HCT116 (cell line): ENCODE measurements around the gene TSPAN2. TPM values are rescaled to one million over a fixed set of nuclear protein-coding genes. Genes with fewer than 3 reads are reported as not detected.

Source experiments
- ATAC-seq: fragments of 200-7000 bp; cut with Tn5 transposase; 2 replicates; pipeline ENCODE4 v1.9.1; 2020; ENCODE audit warnings: mild to moderate bottlenecking, moderate library complexity
- BruUV-seq: library from RNA; stranded (reverse); fragments of 400-500 nt; replicated peaks from 2 replicates; lab custom pipeline; 2021; lab: Mats Ljungman, UMichigan
- CTCF ChIA-PET: fragments of 300-600 bp; sonication (Branson Sonifier 250); formaldehyde crosslinking; loops from one replicate; lab custom pipeline; 2021; ENCODE audit warnings: antibody characterized with exemption; lab: Charles Lee
- POLR2A ChIA-PET: fragments of 300-600, 350-600 bp; sonication (Branson Sonifier 250); formaldehyde crosslinking; loops from one replicate; lab custom pipeline; 2021; ENCODE audit warnings: antibody characterized with exemption; lab: Charles Lee
- RAD21 ChIA-PET, 2 experiments: fragments of 300-600 bp; sonication (Branson Sonifier 250); formaldehyde crosslinking; loops; one replicate each; lab custom pipeline; 2023; ENCODE audit warnings: low total read pairs in 2 of 2; ENCODE audit not compliant: uncharacterized antibody in 2 of 2, unreplicated experiment in 2 of 2, low non-redundant PET in 1 of 2; lab: Charles Lee
- DNase-seq: peaks from one replicate; pipeline ENCODE4 v3.0.0-alpha.2; 2010; ENCODE audit warnings: low read depth, low spot score
- H2AFZ ChIP-seq: fragments of 200-600 bp; shearing (Covaris generic), sonication (generic); 2 replicates; pipeline ENCODE4 v1.6.1; 2017; ENCODE audit warnings: low read depth, mixed run types, mixed read lengths, antibody characterized with exemption, low read length; ENCODE audit not compliant: poor library complexity, severe bottlenecking
- H3K27ac ChIP-seq: 2 replicates; pipeline ENCODE4 v1.5.1; 2012; ENCODE audit warnings: low read depth, low read length
- H3K27me3 ChIP-seq: fragments of 200-600 bp; sonication (generic); 2 replicates; pipeline ENCODE4 v1.6.1; 2016; ENCODE audit warnings: mixed run types, low read length, mixed read lengths; ENCODE audit not compliant: insufficient read depth
- H3K36me3 ChIP-seq, 2 experiments: fragments of 200-500 bp in 1 of 2; fragments of 200-600 bp in 1 of 2; sonication (Bioruptor generic) in 1 of 2; sonication (generic) in 1 of 2; 2 replicates each; pipeline versions ENCODE4 v1.5.1 to v1.6.1; 2014 to 2016; ENCODE audit warnings: low read length in 2 of 2, inconsistent platforms in 1 of 2, mixed read lengths in 1 of 2, mixed run types in 1 of 2; ENCODE audit not compliant: insufficient read depth in 2 of 2, control insufficient read depth in 1 of 2
- H3K4me1 ChIP-seq, 2 experiments: fragments of 200-600 bp in 1 of 2; sonication (generic) in 1 of 2; 2 replicates each; pipeline versions ENCODE4 v1.5.1 to v1.6.1; 2012 to 2017; ENCODE audit warnings: low read length in 2 of 2, inconsistent platforms in 1 of 2, mild to moderate bottlenecking in 1 of 2, mixed read lengths in 1 of 2, mixed run types in 1 of 2, moderate library complexity in 1 of 2; ENCODE audit not compliant: insufficient read depth in 2 of 2, control insufficient read depth in 1 of 2
- H3K4me2 ChIP-seq: fragments of 200-600 bp; sonication (generic); 2 replicates; pipeline ENCODE4 v1.6.1; 2017; ENCODE audit warnings: mixed run types, low read length, mixed read lengths
- H3K4me3 ChIP-seq, 2 experiments: fragments of 200-600 bp in 1 of 2; sonication (generic) in 1 of 2; replicated peaks in 1 of 2; 2 replicates each; pipeline ENCODE4 v1.5.1; 2011 to 2016; ENCODE audit warnings: low read length in 2 of 2, control low read depth in 1 of 2, low read depth in 1 of 2, mild to moderate bottlenecking in 1 of 2, mixed read lengths in 1 of 2, mixed run types in 1 of 2
- H3K79me2 ChIP-seq: fragments of 200-600 bp; sonication (generic); 2 replicates; pipeline ENCODE4 v1.6.1; 2017; ENCODE audit warnings: mild to moderate bottlenecking, mixed run types, low read length, moderate library complexity, mixed read lengths; ENCODE audit not compliant: insufficient read depth
- H3K9ac ChIP-seq: fragments of 200-600 bp; sonication (generic); 2 replicates; pipeline ENCODE4 v1.6.1; 2016; ENCODE audit warnings: low read length, mixed read lengths
- H3K9me2 ChIP-seq: fragments of 200-600 bp; sonication (generic), shearing (Covaris generic); 2 replicates; pipeline ENCODE4 v1.6.1; 2017; ENCODE audit warnings: mixed run types, mild to moderate bottlenecking, moderate library complexity; ENCODE audit not compliant: insufficient read depth
- H3K9me3 ChIP-seq, 2 experiments: fragments of 200-500 bp in 1 of 2; fragments of 200-600 bp in 1 of 2; sonication (Bioruptor generic) in 1 of 2; sonication (generic) in 1 of 2; 2 replicates each; pipeline ENCODE4 v1.6.1; 2014 to 2017; ENCODE audit warnings: low read length in 2 of 2, mixed read lengths in 2 of 2, inconsistent platforms in 1 of 2, low read depth in 1 of 2, mild to moderate bottlenecking in 1 of 2, mixed run types in 1 of 2, moderate library complexity in 1 of 2; ENCODE audit not compliant: control insufficient read depth in 1 of 2, insufficient read depth in 1 of 2
- H4K20me1 ChIP-seq: fragments of 200-600 bp; sonication (generic), shearing (Covaris generic); 2 replicates; pipeline ENCODE4 v1.6.1; 2017; ENCODE audit warnings: mixed run types, mild to moderate bottlenecking, moderate library complexity; ENCODE audit not compliant: insufficient read depth
- ELF1 ChIP-seq: IDR thresholded peaks from 2 replicates; pipeline ENCODE4 v1.6.1; 2012; ENCODE audit warnings: low read depth, borderline replicate concordance
- EZH2 ChIP-seq: fragments of 200-600 bp; sonication (generic); IDR thresholded peaks from 2 replicates; pipeline ENCODE4 v1.6.1; 2017; ENCODE audit warnings: antibody characterized with exemption, mixed run types
- EZH2phosphoT487 ChIP-seq: fragments of 200-600 bp; IDR thresholded peaks from 2 replicates; pipeline ENCODE4 v1.6.1; 2018; ENCODE audit warnings: antibody characterized with exemption, borderline replicate concordance
- JUND ChIP-seq: IDR thresholded peaks from 2 replicates; pipeline ENCODE4 v1.6.1; 2012
- RAD21 ChIP-seq: IDR thresholded peaks from 2 replicates; pipeline ENCODE4 v1.6.1; 2012; ENCODE audit warnings: low read depth, mild to moderate bottlenecking
- SRF ChIP-seq: IDR thresholded peaks from 2 replicates; pipeline ENCODE4 v1.6.1; 2012; ENCODE audit warnings: low read depth
- TCF7L2 ChIP-seq: IDR thresholded peaks from 2 replicates; pipeline ENCODE4 v1.7.0; 2011; ENCODE audit warnings: borderline replicate concordance, inconsistent platforms; ENCODE audit not compliant: insufficient read depth, insufficient read length; ENCODE audit errors: extremely low read depth
- ZFX ChIP-seq: fragments of 450-650 bp; IDR thresholded peaks from 2 replicates; pipeline ENCODE4 v1.6.1; 2017
- ZNF274 ChIP-seq: fragments of 200-500 bp; sonication (Bioruptor generic); IDR thresholded peaks from 2 replicates; pipeline ENCODE4 v1.6.1; 2014; ENCODE audit warnings: mild to moderate bottlenecking, low read depth, low read length, inconsistent platforms
- intact Hi-C: fragments of 100-400 bp; cut with micrococcal nuclease; formaldehyde crosslinking; loops from 2 replicates; pipeline ENCODE4 v1.10.0; 2022
- total RNA-seq: library from RNA; stranded (reverse); gene quantifications from one replicate; pipeline ENCODE4 v1.2.1, GENCODE V29; 2021; ENCODE audit not compliant: unreplicated experiment
- TF ChIP-seq, protein P1 (sequence below): IDR thresholded peaks from 2 replicates; pipeline ENCODE4 v1.6.1; 2012
- TF ChIP-seq, protein P2 (sequence below), 3 experiments: fragments of 200-600 bp in 1 of 3; sonication (generic) in 1 of 3; IDR thresholded peaks in 2 of 3; conservative IDR thresholded peaks in 1 of 3; 2 replicates each; pipeline ENCODE4 v1.5.1; 2012 to 2017; ENCODE audit warnings: low read depth in 2 of 3, low read length in 2 of 3, antibody characterized with exemption in 1 of 3, borderline replicate concordance in 1 of 3, control low read depth in 1 of 3, mild to moderate bottlenecking in 1 of 3, mixed read lengths in 1 of 3, mixed run types in 1 of 3, moderate library complexity in 1 of 3; ENCODE audit not compliant: insufficient read depth in 1 of 3
- TF ChIP-seq, protein P3 (sequence below): IDR thresholded peaks from 2 replicates; pipeline ENCODE4 v1.6.1; 2011; ENCODE audit warnings: mild to moderate bottlenecking, low read length, moderate library complexity; ENCODE audit not compliant: insufficient replicate concordance; ENCODE audit errors: extremely low read depth

Gene TSPAN2
- total RNA-seq, 1 experiment from 2014 or later, result 0.98 TPM

DNA sequence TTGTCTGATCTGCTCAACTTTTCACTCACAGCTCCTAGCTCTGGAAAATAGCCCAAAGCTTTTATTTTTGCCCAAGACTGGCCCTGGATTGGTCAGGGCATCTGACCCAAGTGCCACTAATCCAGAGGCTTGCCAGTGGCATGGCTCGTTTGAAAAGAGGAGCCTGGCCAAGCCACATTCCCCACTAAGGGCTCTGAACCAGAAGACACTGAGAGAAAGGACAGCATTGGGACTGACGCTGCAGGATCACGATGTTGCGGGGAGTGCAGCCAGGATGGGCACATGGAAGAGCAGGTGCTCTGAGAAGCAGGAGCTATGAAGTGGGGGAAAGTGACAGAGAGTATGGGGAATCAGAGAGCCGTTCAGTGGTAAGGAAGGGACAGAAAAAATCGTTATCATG lies 44.9 kb upstream of the TSPAN2 start:
- no peak overlapping the region for H3K9ac ChIP-seq
- ChIA-PET POLR2A (no interaction called here), RAD21 (no interaction called here), CTCF (no interaction called here)
- H3K79me2 ChIP-seq, result no peaks in the 10 kb centered on the region
- no TSS peak for BruUV-seq
- H3K9me3 ChIP-seq, result no peaks in the 10 kb centered on the region
- H3K4me1 ChIP-seq, result peaks cover 3 to 25% of the 10 kb centered on the region in 2 experiments; a peak in 3 of 4 replicates
- intact Hi-C loops, result no loop called here
- no peak overlapping the region for H3K27ac ChIP-seq
- no peaks in the 10 kb centered on the region for H3K27me3 ChIP-seq
- H3K4me3 ChIP-seq, result no peak overlapping the region
- DNase-seq, result no peak
- H4K20me1 ChIP-seq, result no peaks in the 10 kb centered on the region
- no peaks in the 10 kb centered on the region for H3K36me3 ChIP-seq
- H3K4me2 ChIP-seq, result no peak overlapping the region
- H3K9me2 ChIP-seq, result no peaks in the 10 kb centered on the region
- TF ChIP-seq, protein P1, sequence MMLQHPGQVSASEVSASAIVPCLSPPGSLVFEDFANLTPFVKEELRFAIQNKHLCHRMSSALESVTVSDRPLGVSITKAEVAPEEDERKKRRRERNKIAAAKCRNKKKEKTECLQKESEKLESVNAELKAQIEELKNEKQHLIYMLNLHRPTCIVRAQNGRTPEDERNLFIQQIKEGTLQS, result no peak
- no peak for TF ChIP-seq EZH2
- TF ChIP-seq JUND, result no peak
- TF ChIP-seq TCF7L2, result no peak
- TF ChIP-seq ZNF274, result no peak
- no peak for TF ChIP-seq SRF
- TF ChIP-seq, protein P2, sequence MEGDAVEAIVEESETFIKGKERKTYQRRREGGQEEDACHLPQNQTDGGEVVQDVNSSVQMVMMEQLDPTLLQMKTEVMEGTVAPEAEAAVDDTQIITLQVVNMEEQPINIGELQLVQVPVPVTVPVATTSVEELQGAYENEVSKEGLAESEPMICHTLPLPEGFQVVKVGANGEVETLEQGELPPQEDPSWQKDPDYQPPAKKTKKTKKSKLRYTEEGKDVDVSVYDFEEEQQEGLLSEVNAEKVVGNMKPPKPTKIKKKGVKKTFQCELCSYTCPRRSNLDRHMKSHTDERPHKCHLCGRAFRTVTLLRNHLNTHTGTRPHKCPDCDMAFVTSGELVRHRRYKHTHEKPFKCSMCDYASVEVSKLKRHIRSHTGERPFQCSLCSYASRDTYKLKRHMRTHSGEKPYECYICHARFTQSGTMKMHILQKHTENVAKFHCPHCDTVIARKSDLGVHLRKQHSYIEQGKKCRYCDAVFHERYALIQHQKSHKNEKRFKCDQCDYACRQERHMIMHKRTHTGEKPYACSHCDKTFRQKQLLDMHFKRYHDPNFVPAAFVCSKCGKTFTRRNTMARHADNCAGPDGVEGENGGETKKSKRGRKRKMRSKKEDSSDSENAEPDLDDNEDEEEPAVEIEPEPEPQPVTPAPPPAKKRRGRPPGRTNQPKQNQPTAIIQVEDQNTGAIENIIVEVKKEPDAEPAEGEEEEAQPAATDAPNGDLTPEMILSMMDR (IDR thresholded peaks at IDR 0.05 in 2 of 3, conservative IDR thresholded peaks at IDR 0.05 in 1 of 3; ENCODE audit: borderline replicate concordance in 1 of 3, insufficient read depth in 1 of 3, low read depth in 2 of 3, low read length in 2 of 3), result no peak
- TF ChIP-seq RAD21, result no peak
- TF ChIP-seq ELF1, result no peak
- TF ChIP-seq ZFX, result no peak
- TF ChIP-seq EZH2phosphoT487, result no peak
- TF ChIP-seq, protein P3, sequence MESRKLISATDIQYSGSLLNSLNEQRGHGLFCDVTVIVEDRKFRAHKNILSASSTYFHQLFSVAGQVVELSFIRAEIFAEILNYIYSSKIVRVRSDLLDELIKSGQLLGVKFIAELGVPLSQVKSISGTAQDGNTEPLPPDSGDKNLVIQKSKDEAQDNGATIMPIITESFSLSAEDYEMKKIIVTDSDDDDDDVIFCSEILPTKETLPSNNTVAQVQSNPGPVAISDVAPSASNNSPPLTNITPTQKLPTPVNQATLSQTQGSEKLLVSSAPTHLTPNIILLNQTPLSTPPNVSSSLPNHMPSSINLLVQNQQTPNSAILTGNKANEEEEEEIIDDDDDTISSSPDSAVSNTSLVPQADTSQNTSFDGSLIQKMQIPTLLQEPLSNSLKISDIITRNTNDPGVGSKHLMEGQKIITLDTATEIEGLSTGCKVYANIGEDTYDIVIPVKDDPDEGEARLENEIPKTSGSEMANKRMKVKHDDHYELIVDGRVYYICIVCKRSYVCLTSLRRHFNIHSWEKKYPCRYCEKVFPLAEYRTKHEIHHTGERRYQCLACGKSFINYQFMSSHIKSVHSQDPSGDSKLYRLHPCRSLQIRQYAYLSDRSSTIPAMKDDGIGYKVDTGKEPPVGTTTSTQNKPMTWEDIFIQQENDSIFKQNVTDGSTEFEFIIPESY, result no peak
- ATAC-seq, result no peak
- H2AFZ ChIP-seq, result no peak overlapping the region
